Coronary artery (tissue), 2 donors: Measurements from ENCODE around the gene EGLN2.
"Not testable (repeated sequence)": the region's sequence is repeated elsewhere in the genome, so short reads cannot be mapped to it uniquely, and the experiment has no call there.

Experiments
- DNase-seq: peaks from one replicate; pipeline ENCODE4 v3.0.0-alpha.2; 2017; ENCODE audit warnings: low spot score
- H3K27ac ChIP-seq, 2 donors: fragments of 200-600 bp; sonication (generic); one replicate each; pipeline ENCODE4 v1.5.1; 2016 to 2019
- H3K4me3 ChIP-seq: fragments of 200-600 bp; sonication (generic); 2 replicates; pipeline ENCODE4 v1.5.1; 2016; ENCODE audit warnings: mild to moderate bottlenecking, moderate library complexity
- CTCF ChIP-seq: fragments of 200-600 bp; sonication (generic); IDR thresholded peaks from one replicate; pipeline ENCODE4 v1.5.1; 2019; ENCODE audit warnings: antibody characterized with exemption

Gene EGLN2

GRCh38 chr19:40808497-40808896, 9.5 kb downstream of the EGLN2 start:
- no peak for DNase-seq

GRCh38 chr19:40809358-40810086, 10.5 kb downstream of the EGLN2 start:
- no peak for DNase-seq
- TF ChIP-seq CTCF, result no peak
- H3K4me3 ChIP-seq, result peak overlapping the region; percentile 64
- H3K27ac ChIP-seq, result peak overlapping the region in 1 of 2 donors; percentile 79

More at GRCh38 chr19:40808497-40808896, 9.5 kb downstream of the EGLN2 start:
- TF ChIP-seq CTCF, result no peak
- Histone ChIP-seq H3K27ac (peak overlapping the region in 1 of 2 donors; percentile 87), H3K4me3 (no peak overlapping the region)

GRCh38 chr19:40810160-40810559, 11.2 kb downstream of the EGLN2 start:
- H3K27ac ChIP-seq, result peak overlapping the region in 1 of 2 donors; percentile 79
- H3K4me3 ChIP-seq, result peak overlapping the region; percentile 64
- DNase-seq, result no peak
- no peak for TF ChIP-seq CTCF

GRCh38 chr19:40810649-40811408, 11.8 kb downstream of the EGLN2 start:
- Histone ChIP-seq H3K27ac (peak overlapping the region in 1 of 2 donors; percentile 79), H3K4me3 (peak overlapping the region; percentile 64)
- DNase-seq, result peak; percentile 91

- no peak for DNase-seq
- no peak for TF ChIP-seq CTCF
- peak overlapping the region; percentile 64 for H3K4me3 ChIP-seq
- peak overlapping the region in 1 of 2 donors; percentile 79 for H3K27ac ChIP-seq
Measured at GRCh38 chr19:40811478-40812341, 12.7 kb downstream of the EGLN2 start.

GRCh38 chr19:40812571-40812970, 13.6 kb downstream of the EGLN2 start:
- peak overlapping the region in 1 of 2 donors; percentile 57 for H3K27ac ChIP-seq
- DNase-seq, result not testable (repeated sequence)

GRCh38 chr19:40813182-40813581, 14.2 kb downstream of the EGLN2 start:
- Histone ChIP-seq H3K27ac (peak overlapping the region in 1 of 2 donors; percentile 57), H3K4me3 (peak overlapping the region; percentile 30)
- no peak for TF ChIP-seq CTCF
- no peak for DNase-seq

More at GRCh38 chr19:40812571-40812970, 13.6 kb downstream of the EGLN2 start:
- H3K4me3 ChIP-seq, result not testable (repeated sequence)
